GM18502 (cell line): ENCODE measurements around the gene PTDSS2.
A peak's percentile ranks its signal among the peaks of the same experiment; 100 is the strongest.
"Not testable (repeated sequence)": the region's sequence is repeated elsewhere in the genome, so short reads cannot be mapped to it uniquely, and the experiment has no call there.

Experiments used
- ATAC-seq: cut with Tn5 transposase; IDR thresholded peaks from one replicate; pipeline ENCODE4 v1.9.1; 2021; ENCODE audit warnings: mild to moderate bottlenecking; ENCODE audit not compliant: unreplicated experiment, poor library complexity

Gene PTDSS2

GRCh38 chr11:429931-430456, 20.1 kb upstream of the PTDSS2 start:
- no peak for ATAC-seq

DNA sequence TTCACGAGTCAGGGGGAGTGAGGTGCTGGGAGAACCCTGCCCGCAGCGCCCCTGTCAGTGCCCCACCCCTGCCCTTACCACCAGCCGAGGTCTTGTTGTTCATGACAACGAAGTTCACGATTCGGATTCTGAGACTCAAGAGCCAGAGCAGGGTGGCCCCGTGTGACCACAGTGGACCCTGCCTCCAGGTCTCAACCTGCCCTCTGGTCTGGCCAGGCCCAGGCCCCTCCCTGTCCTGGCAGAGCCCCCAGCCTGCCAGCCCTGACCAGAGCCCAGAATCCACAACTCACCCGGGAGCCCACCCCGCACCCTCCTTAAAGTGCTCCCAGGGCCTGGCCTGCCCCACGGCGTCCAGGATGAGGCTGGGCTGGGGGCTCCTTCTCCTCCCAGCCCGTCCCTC, 18.2 kb upstream of the PTDSS2 start:
- ATAC-seq: no peak

DNA sequence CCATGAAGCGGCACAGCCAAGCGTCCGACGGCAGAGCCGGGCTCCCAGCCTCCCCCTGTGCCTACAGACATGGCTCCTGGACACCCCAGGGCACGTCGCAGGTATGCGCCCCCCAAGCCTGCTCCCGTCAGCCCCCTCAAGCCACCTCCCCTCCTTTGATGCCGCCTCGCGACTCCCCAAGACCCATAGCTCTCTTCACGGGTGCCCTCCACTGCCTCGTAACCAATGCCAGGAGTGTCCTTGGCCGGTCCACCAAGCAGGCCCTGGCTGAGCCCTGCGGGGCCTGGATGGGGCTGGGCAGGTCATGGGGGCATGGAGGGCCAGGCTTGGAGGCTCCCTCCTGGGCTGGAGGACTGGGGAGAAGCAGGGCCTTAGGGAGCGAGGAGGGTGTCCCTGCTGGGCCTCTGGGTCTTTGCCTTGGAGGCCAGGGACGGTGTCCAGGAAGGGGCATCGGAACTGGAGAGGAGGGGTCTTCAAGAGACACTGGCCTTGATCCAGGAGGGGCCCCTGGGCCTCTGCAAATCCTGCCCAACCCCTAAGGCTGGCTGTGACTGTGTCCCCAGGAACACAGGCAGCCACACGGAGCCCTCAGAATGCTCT, 17.5 kb upstream of the PTDSS2 start:
- ATAC-seq: no peak

DNA sequence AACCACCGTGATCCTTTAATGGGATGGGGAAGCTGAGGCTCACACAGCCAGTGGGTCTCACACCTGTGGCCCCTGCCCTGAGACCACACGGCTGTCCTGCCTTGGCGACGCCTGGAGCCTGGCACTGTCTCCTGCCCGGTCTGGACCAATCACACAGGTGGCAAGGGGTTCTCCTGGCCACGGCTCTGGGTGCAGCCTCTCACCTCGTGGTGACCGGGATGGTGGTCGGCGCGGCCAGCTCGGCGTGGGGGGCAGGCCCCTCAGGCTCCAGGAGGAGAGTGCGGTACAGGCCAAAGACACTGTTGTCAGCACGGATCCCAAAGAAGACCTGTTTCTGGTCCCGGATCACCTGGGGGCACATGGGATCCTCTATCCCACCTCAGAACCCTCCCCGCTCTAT, 17.0 kb upstream of the PTDSS2 start:
- ATAC-seq: no peak

GRCh38 chr11:433641-434040, 16.4 kb upstream of the PTDSS2 start:
- no peak for ATAC-seq

- ATAC-seq: no peak
Measured at GRCh38 chr11:434496-434895, 15.6 kb upstream of the PTDSS2 start.

GRCh38 chr11:434999-435740, 14.9 kb upstream of the PTDSS2 start:
- not testable (repeated sequence) for ATAC-seq

DNA sequence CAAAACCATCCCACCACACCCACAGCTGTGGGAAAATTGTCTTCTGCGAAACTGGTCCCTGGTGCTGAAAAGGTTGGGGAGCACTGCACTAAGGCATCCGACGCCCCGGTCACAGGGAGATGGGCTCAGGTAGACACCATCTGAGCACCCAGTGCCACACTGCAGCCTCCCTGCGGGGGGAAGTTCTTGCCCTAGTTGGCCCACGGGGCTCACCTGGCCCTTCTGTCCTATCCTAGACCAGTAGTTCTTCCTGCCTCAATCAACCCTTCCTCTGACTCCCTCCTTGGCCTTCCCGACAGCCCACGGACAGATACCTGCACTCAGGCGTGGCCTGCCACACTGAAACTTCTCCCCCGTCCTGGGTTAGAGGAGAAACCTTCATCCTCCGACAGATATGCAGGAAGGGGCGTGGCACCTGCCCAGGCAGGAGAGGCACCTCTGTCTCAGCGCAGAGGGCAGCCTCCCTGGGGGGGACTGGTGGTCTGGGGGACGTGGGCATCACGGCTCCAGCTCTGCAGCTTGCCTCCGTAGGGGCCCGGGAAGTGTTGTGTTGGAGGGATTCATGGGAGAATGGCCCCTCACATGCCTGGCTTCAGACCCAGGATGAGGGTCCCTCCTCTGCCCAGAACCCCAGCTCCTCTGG, 12.7 kb upstream of the PTDSS2 start:
- no peak for ATAC-seq

GRCh38 chr11:438101-438844, 11.8 kb upstream of the PTDSS2 start:
- no peak for ATAC-seq

DNA sequence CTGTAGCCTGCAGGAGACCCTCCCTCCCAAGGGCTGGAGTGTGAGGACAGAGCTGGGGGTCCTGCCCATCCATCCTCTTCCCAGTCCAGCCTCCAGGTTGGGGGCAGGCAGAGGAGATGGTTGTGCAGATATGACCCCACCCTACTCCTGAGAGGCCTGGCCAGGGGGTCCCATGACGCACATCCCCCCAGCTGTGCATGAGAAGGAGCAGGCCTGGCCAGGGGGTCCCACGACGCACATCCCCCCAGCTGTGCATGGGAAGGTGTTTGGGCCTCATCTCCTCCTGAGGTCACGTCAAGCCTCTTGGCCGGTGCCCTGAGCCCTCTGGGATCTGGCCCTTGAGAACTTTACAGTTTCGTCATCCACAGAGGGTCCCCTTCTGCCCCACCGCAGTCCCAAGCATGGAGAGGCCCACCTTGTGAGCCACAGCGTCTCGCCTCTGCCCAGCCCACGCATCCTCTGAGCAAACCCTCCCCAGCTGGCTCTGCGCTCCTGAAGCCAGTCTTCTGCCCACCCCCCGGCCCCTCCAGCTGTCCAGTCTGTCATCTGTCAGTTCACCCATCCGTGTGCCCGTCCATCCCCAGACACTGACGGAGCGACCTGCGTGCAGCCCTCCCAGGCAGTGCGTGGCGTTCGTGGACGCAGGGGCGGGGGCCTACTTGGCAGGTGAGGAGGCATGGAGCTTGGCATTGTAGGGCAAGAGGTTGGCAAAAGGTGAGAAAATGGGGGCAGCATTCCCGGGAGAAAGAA, 10.6 kb upstream of the PTDSS2 start:
- ATAC-seq: no peak

DNA sequence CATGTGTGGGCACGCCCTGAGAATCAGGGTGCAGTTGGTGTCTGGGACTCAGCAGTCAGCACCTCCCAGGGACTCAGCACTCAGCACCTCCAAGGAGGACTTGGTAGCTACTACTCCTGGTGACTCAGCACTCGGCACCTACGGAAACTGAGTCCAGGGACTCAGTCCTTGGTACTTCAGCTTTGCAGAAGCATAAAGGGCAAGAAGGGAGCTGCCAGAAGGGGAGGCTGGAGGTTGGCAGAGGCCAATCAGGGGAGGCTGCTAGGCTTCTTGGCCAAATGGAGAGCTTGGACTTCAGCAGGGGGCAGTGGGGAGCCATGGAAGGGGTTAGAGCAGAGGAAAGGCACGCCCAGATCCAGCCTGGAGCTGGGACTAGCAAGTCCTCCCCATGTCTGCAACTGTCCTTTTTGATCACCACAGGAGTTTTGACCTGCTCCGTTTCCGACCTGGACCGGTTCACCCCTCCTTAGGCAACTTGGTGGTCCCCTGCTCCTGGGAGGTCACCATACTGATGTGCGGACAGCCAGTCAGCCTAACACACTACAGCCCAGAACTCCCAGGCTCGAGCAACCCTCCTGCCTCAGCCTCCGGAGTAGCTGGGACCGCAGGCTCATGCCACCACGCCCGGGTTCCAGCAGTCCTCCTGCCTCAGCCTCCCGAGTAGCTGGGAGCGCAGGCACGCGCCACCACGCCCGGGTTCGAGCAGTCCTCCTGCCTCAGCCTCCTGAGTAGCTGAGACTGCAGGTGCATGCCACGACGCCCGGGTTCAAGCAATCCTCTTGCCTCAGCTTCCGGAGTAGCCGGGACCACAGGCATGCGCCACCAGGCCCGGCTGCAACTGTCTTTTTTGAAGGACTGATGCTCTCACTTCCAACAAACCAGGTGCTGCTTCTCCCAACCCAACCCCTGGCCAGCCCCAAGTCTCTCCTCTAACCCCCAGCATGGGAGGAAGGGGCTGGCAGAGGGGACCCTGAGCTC, 9.7 kb upstream of the PTDSS2 start:
- no peak for ATAC-seq

DNA sequence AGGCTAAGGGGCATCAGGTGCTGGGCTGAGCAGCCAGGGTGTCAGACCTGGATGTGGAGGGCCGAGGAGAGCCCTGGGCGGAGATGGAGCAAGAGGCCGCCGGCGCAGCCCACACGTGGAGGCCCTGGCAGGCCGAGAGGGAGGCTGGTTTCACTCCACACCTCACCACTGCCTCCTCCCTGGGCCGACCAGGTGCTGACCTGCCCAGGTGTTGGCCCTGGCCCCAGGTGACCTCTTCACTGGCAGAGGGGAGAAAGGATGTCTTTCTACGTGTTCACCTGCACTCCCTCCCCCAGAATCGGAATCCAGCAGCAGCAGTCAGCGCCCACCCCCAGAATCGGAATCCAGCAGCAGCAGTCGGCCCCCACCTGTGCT, 9.0 kb upstream of the PTDSS2 start:
- ATAC-seq: no peak

DNA sequence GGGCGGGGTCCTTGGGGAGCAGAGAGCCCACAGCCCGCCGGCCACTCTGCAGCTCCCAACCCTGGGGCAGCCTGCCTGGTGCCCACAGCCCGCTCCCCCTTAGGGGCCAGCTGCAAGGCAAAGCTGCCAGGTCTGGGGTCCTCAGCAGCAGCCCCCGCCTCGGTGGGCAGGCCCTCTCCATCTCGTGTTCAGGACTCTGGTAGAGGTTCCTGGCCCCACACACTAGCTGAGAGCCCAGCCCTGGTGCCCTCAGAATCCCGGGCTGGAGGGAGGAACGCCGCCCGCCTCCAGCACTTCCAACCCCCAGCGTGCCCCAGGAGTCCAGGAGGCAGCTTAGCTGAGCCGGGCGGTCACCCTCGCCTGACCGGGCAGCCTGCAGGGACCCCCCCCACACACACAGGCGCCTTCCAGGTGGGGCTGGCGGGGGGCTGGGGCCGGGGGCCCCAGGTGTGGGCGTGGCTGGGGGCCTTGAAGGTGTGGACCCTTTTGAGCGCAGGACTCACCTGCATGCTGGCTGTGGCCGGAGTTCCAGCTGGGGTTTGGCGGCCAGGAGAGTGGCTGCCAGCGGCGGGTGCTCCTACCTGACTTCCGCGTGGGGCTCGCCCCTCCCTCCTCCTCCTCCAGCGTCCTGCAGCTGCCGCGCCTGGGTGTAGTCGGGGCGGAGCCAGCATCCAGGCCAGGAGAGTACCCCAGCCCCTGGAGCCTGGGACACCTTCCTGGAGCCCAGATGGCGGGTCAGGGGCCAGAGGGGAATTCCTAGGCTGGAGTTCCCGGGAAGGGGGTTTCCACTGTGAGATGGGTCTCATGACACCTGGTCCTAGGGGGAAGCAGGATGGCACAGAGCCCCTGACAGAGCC, 8.4 kb upstream of the PTDSS2 start, which contains the start of gene ANO9:
Gene ANO9 (minus strand): TSS at position 594 of the 857 bp plus-strand sequence. CDS start 85 bp downstream, at position 509.
- ATAC-seq: peak; percentile 67

- ATAC-seq: no peak
Measured at GRCh38 chr11:442611-443081, 7.4 kb upstream of the PTDSS2 start.

GRCh38 chr11:443542-444199, 6.4 kb upstream of the PTDSS2 start:
- ATAC-seq: no peak

DNA sequence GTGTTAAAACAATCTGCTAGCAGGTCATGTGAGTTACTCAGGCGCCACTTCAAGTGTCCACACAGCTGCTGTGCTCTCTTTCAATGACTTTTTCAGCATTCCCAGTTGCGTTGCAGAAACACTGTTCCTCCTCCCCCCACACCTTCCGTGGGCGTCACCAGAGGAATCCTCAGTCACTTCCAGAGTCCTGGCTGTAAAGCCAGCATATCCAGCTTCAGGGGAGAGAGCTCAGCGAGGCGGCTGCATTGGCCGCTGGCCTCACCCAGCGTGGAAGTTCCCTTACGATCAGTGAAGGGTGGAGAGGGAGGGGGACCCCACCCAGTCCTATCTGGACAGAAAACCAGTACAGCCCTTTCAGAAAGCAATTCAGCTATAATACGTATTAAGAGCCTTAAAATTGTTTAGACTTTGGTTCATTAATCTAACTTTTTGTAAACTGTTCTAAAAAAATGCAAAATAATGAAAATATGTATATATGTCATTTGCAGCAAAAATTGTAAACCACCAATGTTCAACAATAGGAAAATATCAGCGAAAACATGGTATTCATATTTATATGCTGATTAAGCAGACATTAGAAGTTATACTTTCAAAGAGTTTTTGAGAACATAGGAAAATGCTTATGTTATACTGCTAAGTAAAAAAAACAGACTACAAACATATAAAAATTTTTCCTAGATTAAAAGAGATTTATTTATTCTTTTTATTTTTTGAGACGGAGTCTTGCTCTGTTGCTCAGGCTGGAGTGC, 5.5 kb upstream of the PTDSS2 start:
- ATAC-seq: no peak
